HG03064 (cell line): ENCODE results near the gene CPLX3.

Source experiments
- ATAC-seq: cut with Tn5 transposase; IDR thresholded peaks from one replicate; pipeline ENCODE4 v1.9.1; 2021; ENCODE audit warnings: low read depth; ENCODE audit not compliant: unreplicated experiment

Gene CPLX3

DNA sequence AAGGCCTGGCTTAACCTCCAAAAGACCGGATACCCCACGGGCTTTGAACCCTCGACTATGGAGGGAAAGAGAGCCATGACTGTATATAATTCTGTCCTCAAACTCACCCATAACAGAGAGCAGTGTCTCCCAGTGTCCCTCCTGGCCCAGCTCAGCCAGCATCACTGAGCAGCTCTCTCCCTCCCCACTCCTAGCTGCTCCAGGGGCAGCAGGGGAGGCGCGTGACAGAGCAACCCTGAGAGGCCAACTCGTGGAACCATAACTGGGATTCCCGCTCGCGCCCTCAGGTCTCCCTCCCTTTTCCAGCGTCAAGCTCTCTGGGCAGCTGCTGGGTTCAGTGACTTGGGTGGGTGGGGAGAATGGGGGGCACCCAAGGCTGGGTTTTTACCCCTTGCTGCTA, 561 bp upstream of the CPLX3 start:
- no peak for ATAC-seq

DNA sequence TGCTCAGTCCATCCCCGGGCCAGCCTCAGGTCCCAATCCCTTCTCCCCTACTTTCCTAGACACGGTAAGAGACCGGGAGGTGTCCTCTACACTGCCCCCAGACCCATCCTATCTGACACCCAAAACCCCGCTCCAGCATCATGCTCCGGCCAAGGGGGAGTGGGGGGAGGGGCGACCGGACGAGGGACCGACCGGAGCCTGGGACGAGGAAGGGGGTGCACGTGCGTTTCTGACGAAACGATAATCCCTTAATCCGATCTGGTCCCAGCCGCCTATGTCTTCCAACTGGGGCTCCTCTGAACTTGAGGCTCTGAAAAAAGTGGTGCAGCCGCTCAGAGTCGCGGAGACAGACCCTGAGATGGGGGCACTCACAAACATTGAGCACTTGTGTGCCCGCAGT, 494 bp downstream of the CPLX3 start:
- no peak for ATAC-seq

DNA sequence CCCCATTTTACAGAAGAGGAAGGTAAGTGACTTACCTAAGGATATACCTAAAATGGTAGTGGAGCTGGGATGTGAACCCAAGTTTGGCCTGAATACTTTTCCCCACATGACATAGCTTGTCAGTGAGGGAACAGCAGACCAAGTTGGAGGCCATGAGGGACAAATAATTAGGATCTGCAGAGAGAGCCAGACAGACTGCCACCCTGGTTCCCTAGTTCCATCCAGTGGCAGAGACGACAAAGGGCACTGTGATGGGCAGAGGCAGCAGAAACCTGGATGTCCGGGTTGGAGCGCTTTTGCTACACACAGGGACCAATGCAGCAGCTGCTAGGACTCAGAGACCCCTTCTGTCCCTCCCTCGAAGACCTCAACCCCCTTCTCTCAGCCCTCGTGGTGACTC, 1.2 kb downstream of the CPLX3 start:
- no peak for ATAC-seq

DNA sequence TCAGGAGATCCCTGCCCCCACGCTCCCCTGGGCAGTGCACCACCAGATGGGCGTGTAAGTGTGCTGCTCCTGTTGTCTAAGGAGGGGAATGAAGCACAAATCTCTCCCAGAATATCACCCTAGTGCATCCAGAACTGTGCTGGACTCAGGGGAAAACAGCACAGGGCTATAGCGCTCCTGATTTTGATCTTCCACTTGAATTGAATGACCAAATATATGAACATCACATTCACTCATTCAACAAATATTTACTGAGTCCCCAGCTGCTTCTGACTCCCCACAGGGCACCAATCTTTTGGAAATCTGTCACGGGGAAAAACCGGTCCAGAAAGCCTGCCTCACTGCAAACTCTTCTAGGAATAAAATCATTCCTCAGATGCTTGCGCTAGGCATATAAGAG, 2.4 kb downstream of the CPLX3 start:
- no peak for ATAC-seq

DNA sequence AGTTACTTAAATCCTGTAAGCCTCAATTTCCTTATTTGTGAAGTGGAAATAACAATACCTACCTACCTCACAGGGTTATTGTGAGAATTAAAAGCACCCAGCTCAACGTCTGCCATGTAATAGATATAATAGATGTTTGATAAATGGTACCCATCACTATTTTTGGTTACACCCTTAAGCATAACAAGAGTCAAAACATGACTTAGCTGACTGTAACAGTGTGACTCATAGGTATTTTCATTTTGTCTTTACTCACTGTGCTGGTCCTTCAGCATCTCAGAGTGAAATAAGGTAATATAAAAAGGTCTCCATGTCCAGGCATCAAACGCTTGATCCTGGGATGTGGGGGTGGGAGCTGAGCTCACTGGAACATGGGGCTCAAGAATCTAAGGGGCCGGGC, 3.1 kb downstream of the CPLX3 start:
- no peak for ATAC-seq

DNA sequence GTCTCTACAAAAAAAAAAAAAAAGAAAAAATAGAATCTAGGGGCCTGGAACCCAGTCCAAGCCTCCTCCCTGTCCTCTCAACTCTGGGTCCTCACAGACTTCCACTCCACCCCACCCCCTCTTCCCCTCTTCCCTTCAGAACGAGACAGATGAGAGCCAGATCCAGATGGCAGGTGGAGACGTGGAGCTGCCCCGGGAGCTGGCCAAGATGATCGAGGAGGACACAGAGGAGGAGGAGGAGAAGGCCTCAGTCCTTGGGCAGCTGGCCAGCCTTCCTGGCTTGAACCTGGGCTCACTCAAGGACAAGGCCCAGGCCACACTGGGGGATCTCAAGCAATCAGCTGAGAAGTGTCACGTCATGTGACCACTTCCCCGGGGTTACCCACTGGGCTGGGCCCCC, 3.6 kb downstream of the CPLX3 start:
- ATAC-seq, result no peak

DNA sequence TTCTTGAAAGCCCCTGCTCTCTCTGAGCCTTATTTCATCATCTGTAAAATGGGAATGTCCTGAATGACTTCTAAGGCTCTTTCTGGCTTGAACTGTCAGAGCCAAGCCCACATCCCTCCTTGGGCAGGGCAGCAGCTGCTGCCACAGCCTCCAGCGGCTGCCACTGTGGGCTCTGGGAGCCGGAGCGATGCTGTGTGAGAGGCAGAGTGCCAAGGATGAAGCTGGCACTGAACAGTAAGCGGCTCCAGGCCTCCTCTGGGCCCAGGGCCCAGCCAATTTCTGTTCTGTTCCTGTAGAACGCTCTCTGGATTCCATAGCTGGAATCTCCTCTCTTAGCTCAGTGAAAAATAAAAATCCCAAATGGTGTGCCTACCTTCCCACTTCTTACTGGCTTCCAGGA, 4.4 kb downstream of the CPLX3 start:
- ATAC-seq, result no peak

DNA sequence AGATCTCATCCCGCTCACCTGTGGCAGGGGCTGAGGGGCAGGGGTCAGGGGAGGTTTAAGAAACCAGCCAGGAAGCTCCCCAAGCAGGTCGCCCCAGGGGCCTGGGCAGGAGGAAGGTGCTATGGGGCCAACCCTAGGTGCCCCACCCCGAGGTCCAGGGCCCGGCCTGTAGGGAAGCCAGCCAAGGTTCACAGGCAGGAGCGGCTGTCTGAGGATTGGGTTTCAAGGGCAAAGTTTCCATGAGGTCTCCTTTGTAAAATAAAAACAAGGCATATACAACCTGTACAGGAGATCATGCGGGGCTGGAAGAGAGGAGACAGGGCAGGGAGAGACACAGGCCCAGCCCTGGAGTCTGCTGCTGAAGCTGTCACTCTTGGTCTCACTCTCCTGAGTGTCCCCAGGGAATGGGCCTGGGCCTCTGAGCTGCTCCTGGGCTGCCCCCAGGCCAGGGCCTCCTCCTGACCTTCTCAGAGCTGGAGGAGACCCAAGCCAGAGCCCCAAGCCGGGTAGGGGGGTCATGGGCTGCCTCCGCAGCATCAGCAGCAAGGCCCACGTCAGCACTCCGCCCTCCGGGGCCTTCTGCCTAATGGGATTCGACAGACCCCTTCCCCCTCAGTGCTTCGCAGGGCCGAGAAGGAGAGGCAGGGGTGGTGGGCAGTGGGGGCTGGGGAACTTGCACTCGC, 5.5 kb downstream of the CPLX3 start:
- ATAC-seq, result no peak

DNA sequence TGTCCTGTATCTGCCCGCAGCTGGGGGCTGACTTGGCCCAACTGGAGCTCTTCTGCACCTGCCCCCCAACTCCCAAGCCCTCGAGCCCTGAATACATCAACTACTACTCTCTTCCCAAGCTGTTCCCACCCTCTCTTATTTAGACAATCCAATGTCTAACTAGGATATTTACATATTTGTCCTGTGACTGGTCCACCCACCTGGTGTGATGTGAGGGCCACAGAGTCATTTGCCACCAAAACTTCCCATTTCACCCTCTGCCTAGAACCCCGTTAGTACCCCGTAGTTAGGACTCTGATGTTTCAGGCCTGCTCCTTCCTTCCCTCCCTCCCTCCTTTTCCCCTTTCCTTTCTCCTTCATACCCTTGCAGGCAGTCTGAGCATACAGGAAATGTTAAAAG, 6.4 kb downstream of the CPLX3 start:
- ATAC-seq, result no peak

DNA sequence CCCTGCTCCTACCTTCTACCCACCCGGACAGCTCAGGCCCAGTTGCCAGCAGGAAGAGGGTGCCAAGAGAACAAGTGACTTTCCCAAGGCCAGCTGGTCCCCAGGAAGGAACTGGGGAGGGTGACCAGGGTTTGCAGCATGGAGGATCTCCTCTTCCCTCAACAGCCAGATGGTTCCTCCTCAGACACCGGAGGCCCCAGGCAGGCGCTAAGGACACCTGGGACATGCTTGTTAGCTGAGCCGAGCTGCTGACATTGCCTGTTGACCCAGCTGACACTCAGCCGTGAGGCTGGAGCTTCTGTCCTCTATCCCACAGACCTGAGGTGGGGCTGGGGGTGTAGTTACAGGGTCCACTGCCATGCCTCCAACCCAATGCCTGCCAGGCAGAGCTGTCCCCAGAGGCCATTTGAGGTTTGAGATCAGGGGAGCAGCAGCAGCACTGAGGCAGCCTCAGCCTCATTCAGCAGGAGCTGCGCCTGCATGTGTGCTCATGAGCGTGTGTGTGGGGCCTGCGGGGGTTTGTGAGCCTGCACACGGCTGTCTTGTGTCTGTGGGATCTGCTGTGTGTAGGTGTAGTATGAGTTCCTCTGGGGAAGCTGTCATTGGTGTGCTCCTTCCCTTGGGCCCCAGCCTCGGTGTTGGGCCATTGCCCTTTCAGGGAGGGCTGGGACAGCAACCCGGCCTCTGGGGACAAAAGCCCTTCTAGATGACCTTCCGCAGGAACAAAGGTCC, 7.1 kb downstream of the CPLX3 start:
- no peak for ATAC-seq

DNA sequence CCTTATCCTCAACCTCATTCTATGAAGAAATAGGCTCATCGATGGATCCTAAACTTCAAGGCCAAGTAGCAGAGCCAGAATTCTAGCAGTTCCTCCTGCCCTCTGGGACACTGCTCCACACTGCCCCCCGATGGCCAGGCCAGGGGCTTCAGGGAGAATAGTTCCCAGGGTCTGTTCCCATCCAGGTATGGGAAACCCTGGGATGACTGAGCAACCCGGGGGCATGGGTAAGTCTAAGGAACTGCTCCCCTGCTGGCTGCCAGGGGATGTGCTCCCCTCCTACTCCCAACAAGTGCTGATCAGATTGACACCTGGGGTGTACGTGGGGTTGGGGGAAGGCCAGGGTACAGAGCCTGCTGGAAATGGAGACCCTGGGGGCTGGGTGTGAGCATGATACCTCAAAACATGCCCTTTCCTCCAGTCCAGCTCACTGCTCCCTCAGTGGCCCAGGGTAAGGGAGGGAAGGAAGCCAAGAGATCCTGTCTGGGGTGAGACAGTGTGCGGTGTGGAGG, 8.9 kb downstream of the CPLX3 start:
- no peak for ATAC-seq

DNA sequence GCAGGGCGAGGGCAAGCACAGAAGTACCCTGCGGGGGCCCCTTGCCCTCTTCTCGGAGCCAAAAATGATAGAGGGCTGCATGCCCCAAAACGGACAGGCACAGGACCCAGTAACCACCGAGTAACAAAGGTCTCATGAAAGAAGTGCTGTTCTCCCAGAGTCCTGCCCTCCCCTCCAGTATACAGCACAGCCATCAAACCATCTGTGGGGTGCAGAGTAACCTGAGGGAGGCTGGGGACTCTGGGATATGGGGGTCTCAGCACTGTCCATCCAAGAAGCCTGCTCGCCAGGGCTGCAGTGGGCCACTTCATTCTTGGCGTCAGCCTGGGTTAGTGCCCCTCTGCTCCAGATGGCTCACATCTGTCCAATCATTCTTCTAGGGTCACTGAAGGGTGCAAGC, 10.4 kb downstream of the CPLX3 start:
- ATAC-seq, result no peak

DNA sequence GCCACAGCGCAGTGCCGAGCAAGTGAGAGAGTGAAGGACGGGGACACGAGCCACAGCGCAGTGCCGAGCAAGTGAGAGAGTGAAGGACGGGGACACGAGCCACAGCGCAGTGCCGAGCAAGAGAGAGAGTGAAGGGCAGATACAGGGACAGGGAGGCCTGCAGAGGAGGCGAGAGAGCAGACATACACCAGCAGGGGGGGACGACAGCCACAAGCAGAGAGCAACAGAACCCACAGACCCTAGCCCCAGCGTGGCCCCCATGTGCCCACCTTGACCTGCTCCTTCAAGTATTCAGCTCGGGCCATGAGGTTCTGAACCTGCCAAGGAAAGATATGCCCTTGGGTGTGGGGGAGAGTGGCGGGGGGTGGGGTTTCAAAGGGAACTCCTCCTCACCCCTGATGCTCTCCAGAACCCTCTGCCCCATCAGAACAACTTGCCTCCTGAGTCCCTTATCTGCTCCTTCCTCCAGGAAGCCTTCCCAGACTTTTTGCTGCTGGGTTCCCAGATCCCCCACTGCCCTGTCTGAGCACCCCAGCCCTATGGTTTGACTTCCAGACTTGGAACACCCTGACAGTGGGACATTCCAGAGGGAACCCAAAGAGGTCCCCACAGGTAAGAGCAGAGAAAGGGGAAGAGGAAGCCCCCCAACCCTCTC, 11.2 kb downstream of the CPLX3 start:
- ATAC-seq, result no peak

DNA sequence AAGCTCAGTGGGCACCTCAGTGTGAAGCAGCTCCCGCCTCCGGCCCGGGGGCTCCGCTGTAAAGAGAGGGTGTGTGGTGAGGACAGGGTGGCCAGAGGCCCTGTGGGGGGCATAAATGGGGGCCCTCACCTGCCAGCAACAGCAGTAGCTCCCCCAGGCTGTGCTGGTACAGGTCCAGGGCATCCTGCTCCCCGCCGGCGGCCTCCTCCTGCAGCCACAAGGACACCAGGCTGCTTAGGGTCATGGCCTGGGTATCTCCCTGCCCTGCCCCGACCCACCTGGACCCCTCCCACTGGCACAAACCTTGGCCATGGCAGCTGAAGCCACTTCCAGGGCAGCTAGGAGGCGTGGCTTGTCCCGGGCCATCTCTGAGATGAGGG, 11.7 kb downstream of the CPLX3 start:
- ATAC-seq, result no peak

DNA sequence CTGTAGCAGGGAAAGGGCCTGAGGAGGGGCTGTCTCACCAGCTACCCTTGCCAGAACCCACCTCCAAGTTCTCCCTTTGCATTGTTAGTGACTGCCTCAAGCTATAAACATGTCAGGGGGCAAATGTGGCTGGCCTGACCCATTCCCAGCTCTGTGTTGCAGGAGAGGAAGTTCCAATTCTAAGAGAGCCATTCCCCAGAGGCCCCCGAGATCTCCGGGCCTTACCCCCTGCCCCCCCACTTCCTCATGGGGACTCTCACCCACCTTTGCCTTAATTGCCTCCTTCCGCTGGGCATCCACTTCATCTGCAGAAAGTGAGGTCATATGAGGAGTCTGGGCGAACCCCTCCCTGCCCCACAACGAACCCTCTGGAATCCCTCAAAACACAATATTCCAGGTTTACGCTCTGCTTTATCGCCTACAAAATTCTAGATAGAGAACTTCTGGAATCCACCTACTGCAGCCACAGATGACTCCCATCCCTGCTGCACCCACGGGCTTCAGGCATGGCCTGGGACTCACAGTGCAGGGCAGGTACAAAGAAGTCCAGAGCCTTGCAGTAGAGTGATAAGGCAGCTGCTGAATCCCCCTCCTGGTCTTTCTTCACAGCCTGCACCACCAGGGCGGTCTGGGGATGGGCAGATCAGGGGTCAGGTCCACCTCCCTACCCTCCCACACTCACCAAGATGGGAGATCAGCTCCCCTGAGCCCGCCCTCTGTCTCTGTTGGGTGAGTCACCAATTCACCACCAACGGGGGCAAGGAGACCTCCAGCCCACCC, 12.5 kb downstream of the CPLX3 start:
- ATAC-seq, result no peak

DNA sequence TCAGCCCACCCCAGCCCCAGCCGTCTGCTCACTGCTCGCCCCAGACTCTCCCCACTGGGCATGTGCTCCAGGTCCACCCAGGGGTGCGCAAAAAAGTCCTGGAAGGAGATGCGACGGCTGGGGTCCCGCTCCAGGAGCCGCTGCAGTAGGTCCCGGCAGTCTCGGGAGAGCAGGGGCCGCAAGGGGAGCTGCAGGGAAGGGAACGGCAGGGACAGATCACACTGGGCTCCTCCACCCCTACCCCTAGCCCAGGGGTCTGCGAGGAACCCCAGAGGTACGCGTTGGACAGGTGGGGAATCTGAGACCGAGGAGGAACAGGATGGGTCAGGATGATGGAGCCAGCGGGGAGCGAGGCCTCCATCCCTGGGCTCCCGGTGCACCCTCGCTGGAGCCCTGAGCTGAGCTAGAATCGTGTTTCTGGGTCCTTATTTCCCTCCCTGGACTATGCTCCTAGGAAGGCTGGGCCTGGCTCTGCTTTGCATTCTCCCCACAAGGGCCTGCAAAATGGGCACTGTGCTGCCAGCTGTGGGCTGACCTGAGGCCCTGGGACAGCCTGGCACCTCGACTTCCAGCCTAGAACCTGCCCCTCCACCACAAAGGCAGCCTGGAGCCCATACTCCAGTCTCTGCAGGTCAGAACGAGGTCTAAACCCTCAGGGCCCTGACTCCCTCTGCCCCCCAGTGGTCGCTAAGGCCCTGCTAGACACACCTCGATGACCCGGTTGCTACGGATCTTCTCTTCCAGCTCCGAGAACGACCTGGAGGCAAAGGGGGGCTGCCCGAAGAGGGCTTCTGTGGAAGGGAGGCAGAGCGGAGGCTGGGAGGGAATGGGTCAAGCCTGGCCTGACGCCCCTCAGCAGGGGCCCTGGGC, 13.3 kb downstream of the CPLX3 start:
- ATAC-seq, result no peak

DNA sequence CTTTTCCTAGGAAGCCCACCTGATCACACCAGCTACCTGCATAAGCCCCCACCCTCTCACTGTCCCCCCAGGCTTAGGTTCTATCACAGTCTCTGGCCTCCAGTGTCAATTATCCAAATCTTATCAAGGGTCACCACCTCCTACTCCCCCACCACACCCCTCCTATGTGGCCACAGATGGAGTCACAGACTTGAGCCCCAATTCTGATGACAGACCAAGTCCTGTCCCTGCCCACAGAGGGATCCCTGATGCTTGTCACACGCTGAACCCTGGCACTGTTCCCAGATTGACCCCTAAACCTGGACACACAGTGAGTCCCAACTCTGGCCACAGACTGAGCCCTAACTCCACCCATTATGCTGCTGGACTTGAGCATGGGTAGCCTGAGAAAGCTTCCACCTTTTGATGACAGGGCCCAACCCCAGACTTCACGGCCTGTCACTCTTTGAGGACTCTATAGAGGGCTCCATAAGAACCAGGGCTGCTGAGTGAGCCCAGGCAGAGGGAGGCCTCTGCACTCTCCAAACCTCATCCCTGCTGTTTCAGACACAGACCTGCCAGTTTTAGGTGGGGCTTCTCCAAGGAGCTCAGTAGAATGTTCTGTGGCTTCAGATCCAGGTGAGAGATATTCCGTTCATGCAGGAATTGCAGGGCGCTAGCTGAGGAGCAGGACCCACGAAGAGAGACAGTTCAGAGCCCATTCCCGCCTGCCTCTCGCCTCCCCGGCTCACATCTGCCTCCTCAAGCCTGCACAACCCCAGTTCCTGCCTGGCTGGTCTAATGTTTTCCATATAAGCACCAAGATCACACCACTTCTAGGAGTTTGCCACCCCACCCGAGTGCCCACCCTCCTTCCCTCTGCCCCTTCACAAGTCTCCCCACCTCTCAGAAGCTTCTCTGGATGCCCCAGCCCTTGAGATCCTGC, 14.7 kb downstream of the CPLX3 start:
- ATAC-seq, result no peak

DNA sequence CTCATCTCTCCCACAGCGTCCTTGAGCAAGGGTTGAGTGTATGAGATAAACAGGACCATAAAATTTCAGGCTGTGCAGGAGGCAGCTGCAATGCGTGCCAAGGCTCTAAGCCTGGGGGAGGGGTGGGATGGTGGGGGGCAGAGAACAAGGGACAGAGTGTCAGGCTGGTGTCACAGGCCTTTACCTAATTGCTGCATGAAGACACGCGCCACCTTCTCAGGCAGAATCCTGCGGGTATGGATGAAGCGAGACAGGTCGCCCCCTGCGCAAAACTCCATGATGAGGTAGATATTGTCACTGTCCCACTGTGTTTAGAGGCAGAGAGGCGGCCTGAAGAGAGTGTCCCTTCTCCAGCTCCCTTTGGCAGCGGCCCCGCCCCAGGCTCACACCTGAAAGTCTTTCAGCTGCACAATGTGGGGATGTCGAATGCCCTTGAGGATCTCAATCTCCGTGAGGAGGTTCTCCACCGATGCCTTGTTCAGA, 15.5 kb downstream of the CPLX3 start:
- ATAC-seq, result no peak
